ENCODE data around the gene DHRSX.
A peak's percentile ranks its signal among the peaks of the same experiment; 100 is the strongest.

The DHRSX gene, protein sequence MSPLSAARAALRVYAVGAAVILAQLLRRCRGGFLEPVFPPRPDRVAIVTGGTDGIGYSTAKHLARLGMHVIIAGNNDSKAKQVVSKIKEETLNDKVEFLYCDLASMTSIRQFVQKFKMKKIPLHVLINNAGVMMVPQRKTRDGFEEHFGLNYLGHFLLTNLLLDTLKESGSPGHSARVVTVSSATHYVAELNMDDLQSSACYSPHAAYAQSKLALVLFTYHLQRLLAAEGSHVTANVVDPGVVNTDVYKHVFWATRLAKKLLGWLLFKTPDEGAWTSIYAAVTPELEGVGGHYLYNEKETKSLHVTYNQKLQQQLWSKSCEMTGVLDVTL

DNA sequence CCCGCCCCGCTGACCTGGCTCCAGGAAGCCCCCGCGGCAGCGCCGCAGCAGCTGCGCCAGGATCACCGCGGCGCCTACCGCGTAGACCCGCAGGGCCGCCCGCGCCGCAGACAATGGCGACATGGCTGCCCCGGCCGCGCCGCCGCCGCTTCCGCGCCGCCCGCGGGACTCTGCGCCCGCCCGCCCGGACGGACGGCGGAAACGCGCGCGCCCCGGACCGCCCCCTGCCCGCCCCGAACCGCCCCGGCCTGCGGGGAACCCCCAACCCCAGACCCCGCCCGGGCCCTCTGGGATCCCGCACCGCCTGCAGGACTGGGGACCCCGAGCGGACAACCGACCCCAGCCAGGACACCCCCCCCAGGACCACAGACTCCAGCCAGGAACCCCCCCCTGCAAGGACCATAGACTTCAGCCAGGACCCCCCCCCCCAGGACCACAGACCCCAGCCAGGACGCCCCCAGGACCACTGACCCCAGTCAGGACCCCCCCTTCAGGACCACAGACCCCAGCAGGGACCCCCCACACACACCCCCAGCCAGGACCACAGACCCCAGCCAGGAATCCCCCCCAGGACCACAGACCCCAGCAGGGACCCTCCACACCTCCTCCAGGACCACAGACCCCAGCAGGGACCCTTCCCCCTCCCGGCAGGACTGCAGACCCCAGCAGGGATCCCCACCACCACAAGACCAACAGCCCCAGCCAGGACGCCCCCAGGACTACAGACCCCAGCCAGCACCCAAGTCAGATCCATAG lies at the start of gene DHRSX, which contains the start of gene ZBED1:
DHRSX (minus strand) TSS at position 174 of the 756 bp plus-strand sequence; CDS start at position 123, 51 bp downstream.
ZBED1 (minus strand) TSS at position 174 of the 756 bp plus-strand sequence. CDS start 10,257 bp downstream, outside the sequence.
- TF ChIP-seq, protein P1, sequence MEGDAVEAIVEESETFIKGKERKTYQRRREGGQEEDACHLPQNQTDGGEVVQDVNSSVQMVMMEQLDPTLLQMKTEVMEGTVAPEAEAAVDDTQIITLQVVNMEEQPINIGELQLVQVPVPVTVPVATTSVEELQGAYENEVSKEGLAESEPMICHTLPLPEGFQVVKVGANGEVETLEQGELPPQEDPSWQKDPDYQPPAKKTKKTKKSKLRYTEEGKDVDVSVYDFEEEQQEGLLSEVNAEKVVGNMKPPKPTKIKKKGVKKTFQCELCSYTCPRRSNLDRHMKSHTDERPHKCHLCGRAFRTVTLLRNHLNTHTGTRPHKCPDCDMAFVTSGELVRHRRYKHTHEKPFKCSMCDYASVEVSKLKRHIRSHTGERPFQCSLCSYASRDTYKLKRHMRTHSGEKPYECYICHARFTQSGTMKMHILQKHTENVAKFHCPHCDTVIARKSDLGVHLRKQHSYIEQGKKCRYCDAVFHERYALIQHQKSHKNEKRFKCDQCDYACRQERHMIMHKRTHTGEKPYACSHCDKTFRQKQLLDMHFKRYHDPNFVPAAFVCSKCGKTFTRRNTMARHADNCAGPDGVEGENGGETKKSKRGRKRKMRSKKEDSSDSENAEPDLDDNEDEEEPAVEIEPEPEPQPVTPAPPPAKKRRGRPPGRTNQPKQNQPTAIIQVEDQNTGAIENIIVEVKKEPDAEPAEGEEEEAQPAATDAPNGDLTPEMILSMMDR (conservative IDR thresholded peaks at IDR 0.05; ENCODE audit: low read depth), result no peak
- POLR2A ChIA-PET (ENCODE audit: low non-redundant PET), result no interaction called here
- peak within 1 kb of the TSS; percentile 73 for H3K27ac ChIP-seq

DNA sequence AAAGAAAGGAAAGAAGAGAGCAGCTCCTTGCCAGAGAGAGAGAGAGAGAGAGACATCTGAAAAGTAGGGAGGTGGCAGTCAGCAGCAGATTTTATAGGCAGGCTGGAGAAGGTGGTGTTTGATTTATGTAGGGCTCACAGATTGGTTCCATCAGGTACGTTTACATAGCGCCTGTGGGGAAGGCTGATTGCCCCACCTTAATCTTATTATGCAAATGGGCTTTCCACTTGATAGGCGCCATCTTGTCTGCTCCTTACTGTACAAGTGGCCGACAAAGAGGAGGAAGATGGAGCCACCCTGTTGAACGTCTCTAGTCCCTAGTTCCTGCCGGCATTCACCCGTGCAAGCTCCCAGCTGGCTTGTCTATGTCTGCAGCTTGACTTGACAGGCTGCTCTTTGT lies 49.1 kb upstream of the DHRSX start:
- CTCF ChIA-PET, result no interaction called here
- TF ChIP-seq, protein P1 (conservative IDR thresholded peaks at IDR 0.05; ENCODE audit: low read depth), result no peak
- DNase-seq (ENCODE audit: low spot score), result no peak
- H3K27ac ChIP-seq, result no peak overlapping the region
- POLR2A ChIA-PET (ENCODE audit: low non-redundant PET), result no interaction called here

More for the DNA sequence above, at the start of gene DHRSX, which contains the start of gene ZBED1:
- DNase-seq (ENCODE audit: low spot score), result peak; percentile 27
- CTCF ChIA-PET, result no interaction called here

DNA sequence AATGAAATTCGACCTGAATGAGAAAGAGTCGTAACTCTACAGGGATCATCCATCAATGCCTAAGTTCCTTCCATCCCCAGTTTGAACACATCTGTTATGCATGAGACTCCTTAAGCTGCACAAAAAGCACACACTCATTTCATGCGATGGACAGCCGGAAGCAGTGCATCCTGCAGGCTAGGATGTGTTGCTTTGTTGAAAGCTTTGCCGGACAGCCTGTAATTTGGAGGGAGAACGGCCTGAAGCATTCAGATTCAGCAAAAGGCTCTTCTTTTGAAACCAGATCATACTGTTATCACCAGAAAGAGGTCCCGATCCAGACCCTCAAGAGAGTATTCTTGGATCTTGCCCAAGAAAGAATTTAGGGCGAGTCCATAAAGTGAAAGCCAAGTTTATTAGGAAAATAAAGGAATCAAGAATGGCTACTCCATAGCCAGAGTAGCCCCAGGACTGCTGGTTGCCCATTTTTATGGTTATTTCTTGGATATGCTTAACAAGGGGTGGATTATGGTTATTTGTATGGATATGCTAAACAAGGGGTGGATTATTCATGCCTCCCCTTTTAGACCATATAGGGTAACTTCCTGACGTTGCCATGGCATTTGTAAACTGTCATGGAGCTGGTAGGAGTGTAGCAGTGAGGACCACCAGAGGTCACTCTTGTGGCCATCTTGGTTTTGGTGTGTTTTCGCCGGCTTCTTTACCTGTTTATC lies 48.1 kb upstream of the DHRSX start:
- POLR2A ChIA-PET (ENCODE audit: low non-redundant PET), result no interaction called here
- CTCF ChIA-PET, result no interaction called here
- no peak for DNase-seq (ENCODE audit: low spot score)
- TF ChIP-seq, protein P1 (conservative IDR thresholded peaks at IDR 0.05; ENCODE audit: low read depth), result no peak
- no peak overlapping the region for H3K27ac ChIP-seq

DNA sequence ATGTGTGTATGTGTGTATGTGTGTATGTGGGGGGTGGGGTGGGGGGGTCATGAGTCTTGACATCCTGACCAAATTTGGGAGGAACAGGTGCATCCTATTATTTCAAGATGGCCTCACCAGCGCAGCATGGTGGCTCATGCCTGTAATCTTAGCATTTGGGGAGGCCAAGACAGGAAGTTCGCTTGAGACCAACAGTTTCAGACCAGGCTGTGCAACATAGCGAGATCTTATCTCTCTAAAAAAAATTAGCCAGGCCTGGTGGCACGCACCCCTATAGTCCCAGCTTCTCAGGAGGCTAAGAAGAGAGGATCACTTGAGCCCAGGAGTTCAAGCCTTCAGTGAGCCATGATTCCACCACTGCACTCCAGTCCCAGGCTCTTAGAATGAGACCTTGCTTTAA lies 47.0 kb upstream of the DHRSX start:
- ChIA-PET POLR2A (ENCODE audit: low non-redundant PET) (no interaction called here), CTCF (no interaction called here)
- DNase-seq (ENCODE audit: low spot score), result no peak
- TF ChIP-seq, protein P1 (conservative IDR thresholded peaks at IDR 0.05; ENCODE audit: low read depth), result no peak
- H3K27ac ChIP-seq, result no peak overlapping the region

DNA sequence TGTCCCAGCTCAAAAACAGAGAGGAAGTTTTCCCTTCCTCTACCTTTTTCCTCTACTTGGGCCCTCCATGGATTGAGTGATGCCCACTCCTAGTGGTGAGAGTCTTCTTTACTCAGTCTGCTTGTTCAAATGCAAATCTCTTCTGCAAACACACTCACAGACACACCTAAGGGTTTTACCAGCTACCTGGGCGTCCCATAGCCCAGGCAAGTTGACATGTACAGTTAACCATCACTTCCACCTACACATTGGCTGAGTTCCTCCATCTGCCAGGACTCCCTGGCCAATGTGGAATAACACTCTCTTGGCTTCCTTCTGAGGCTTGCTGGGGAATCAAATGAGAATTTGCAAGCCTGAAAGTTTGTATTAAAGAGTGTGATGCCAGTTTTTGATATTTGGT lies 45.7 kb upstream of the DHRSX start:
- H3K27ac ChIP-seq, result no peak overlapping the region
- TF ChIP-seq, protein P1 (conservative IDR thresholded peaks at IDR 0.05; ENCODE audit: low read depth), result no peak
- CTCF ChIA-PET, result no interaction called here
- POLR2A ChIA-PET (ENCODE audit: low non-redundant PET), result no interaction called here
- DNase-seq (ENCODE audit: low spot score), result no peak

DNA sequence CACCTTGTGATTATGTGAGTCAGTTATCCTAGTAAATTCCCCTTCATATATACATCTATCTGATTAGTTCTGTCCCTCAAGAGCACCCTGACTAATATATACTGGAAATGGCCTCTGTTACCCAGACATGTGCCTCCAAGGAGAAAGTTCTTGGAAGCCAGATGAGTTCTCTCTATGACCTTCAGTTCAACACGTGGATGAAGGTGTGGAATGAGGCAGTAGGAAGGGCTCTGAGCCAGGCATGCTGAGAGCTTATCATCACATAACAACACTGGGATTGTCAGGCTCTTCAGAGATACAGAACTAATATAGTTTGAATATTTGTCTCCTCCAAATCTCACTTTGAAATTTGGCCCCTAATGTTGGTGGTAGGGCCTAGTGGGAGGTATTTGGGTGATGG lies 44.4 kb upstream of the DHRSX start:
- no peak overlapping the region for H3K27ac ChIP-seq
- POLR2A ChIA-PET (ENCODE audit: low non-redundant PET), result no interaction called here
- no peak for DNase-seq (ENCODE audit: low spot score)
- TF ChIP-seq, protein P1 (conservative IDR thresholded peaks at IDR 0.05; ENCODE audit: low read depth), result no peak
- CTCF ChIA-PET, result no interaction called here

Measured in RWPE1 (cell line).